KMS-11 (cell line): ENCODE data around the gene MYEF2.

Experiments used
- H2AFZ ChIP-seq: fragments of 200-600 bp; sonication (generic); 2 replicates; pipeline ENCODE4 v1.6.1; 2016; ENCODE audit warnings: antibody characterized with exemption, mixed run types, low read depth
- H3K27ac ChIP-seq: fragments of 200-600 bp; sonication (generic); 2 replicates; pipeline ENCODE4 v1.6.1; 2016; ENCODE audit warnings: mild to moderate bottlenecking, mixed run types
- H3K27me3 ChIP-seq: fragments of 200-600 bp; sonication (generic); 2 replicates; pipeline ENCODE4 v1.6.1; 2017; ENCODE audit warnings: mild to moderate bottlenecking, low read depth, mixed run types, moderate library complexity; ENCODE audit not compliant: insufficient read depth
- H3K36me3 ChIP-seq: fragments of 200-600 bp; sonication (generic); 2 replicates; pipeline ENCODE4 v1.6.1; 2017; ENCODE audit warnings: mild to moderate bottlenecking, mixed run types; ENCODE audit not compliant: insufficient read depth
- H3K4me1 ChIP-seq: fragments of 200-600 bp; sonication (generic); 2 replicates; pipeline ENCODE4 v1.6.1; 2016; ENCODE audit warnings: mild to moderate bottlenecking, low read depth, mixed run types; ENCODE audit not compliant: poor library complexity, severe bottlenecking
- H3K4me2 ChIP-seq: fragments of 200-600 bp; sonication (generic); 2 replicates; pipeline ENCODE4 v1.7.0; 2016; ENCODE audit warnings: mild to moderate bottlenecking, mixed run types
- H3K4me3 ChIP-seq: fragments of 200-600 bp; sonication (generic); IDR thresholded peaks from 2 replicates; pipeline ENCODE4 v1.6.1; 2017; ENCODE audit warnings: low read depth, low read length, mixed read lengths; ENCODE audit not compliant: insufficient read depth
- H3K79me2 ChIP-seq: fragments of 200-600 bp; sonication (generic); 2 replicates; pipeline ENCODE4 v1.6.1; 2016; ENCODE audit warnings: low read depth, mixed run types; ENCODE audit not compliant: insufficient read depth
- H3K9ac ChIP-seq: fragments of 200-600 bp; sonication (generic); 2 replicates; pipeline ENCODE4 v1.6.1; 2016; ENCODE audit warnings: mild to moderate bottlenecking, mixed run types
- H4K20me1 ChIP-seq: fragments of 200-600 bp; sonication (generic); 2 replicates; pipeline ENCODE4 v1.6.1; 2016; ENCODE audit warnings: mild to moderate bottlenecking, mixed run types; ENCODE audit not compliant: insufficient read depth
- CTCF ChIP-seq: fragments of 200-600 bp; sonication (generic); conservative IDR thresholded peaks from 2 replicates; pipeline ENCODE4 v1.6.1; 2017; ENCODE audit warnings: low read depth, mild to moderate bottlenecking, antibody characterized with exemption, low read length, moderate library complexity, mixed read lengths

The MYEF2 gene

GRCh38 chr15:48126667-48127355, 51.3 kb downstream of the MYEF2 start:
- H3K36me3 ChIP-seq, result no peaks in the 10 kb centered on the region
- H3K27me3 ChIP-seq, result no peaks in the 10 kb centered on the region
- H3K4me3 ChIP-seq, result no peak overlapping the region
- no peak for TF ChIP-seq CTCF
- H2AFZ ChIP-seq, result no peak overlapping the region
- H3K27ac ChIP-seq, result no peak overlapping the region
- no peaks in the 10 kb centered on the region for H3K4me1 ChIP-seq
- no peaks in the 10 kb centered on the region for H3K79me2 ChIP-seq
- H3K4me2 ChIP-seq, result no peak overlapping the region
- no peak overlapping the region for H3K9ac ChIP-seq
- H4K20me1 ChIP-seq, result no peaks in the 10 kb centered on the region

- Histone ChIP-seq H3K4me1 (no peaks in the 10 kb centered on the region), H3K36me3 (no peaks in the 10 kb centered on the region), H3K4me2 (no peak overlapping the region), H3K27ac (no peak overlapping the region), H3K4me3 (no peak overlapping the region), H4K20me1 (no peaks in the 10 kb centered on the region), H3K79me2 (no peaks in the 10 kb centered on the region), H2AFZ (no peak overlapping the region), H3K9ac (no peak overlapping the region), H3K27me3 (no peaks in the 10 kb centered on the region)
- no peak for TF ChIP-seq CTCF
These were observed 56.2 kb downstream of the MYEF2 start for GRCh38 chr15:48121849-48122248.

GRCh38 chr15:48120745-48121144, 57.4 kb downstream of the MYEF2 start, which contains the start of gene SLC24A5:
Gene SLC24A5, plus strand, starts transcription at chr15:48120990. Its CDS starts 55 bp downstream, at chr15:48121045.
- Histone ChIP-seq H3K36me3 (no peaks in the 10 kb centered on the region), H3K4me3 (no peak within 1 kb of the TSS), H3K27me3 (no peaks in the 10 kb centered on the region), H3K27ac (no peak within 1 kb of the TSS), H3K4me1 (no peaks in the 10 kb centered on the region), H2AFZ (no peak within 1 kb of the TSS), H3K9ac (no peak within 1 kb of the TSS), H4K20me1 (no peaks in the 10 kb centered on the region), H3K79me2 (no peaks in the 10 kb centered on the region), H3K4me2 (no peak within 1 kb of the TSS)
- no peak for TF ChIP-seq CTCF

- Histone ChIP-seq H3K4me3 (no peak overlapping the region), H3K4me2 (no peak overlapping the region)
- no peak for TF ChIP-seq CTCF
These were observed 58.8 kb downstream of the MYEF2 start for GRCh38 chr15:48119277-48119676.

More at GRCh38 chr15:48119277-48119676, 58.8 kb downstream of the MYEF2 start:
- Histone ChIP-seq H3K79me2 (no peaks in the 10 kb centered on the region), H3K27me3 (no peaks in the 10 kb centered on the region), H3K9ac (no peak overlapping the region), H3K4me1 (no peaks in the 10 kb centered on the region), H4K20me1 (no peaks in the 10 kb centered on the region), H2AFZ (no peak overlapping the region), H3K36me3 (no peaks in the 10 kb centered on the region), H3K27ac (no peak overlapping the region)
